ENCODE data around the gene TENM4.

- TF ChIP-seq TARDBP (IDR thresholded peaks at IDR 0.05) = no peak
- TF ChIP-seq HDGF (IDR thresholded peaks at IDR 0.05; ENCODE audit: borderline replicate concordance) = no peak
- TF ChIP-seq LEF1 (IDR thresholded peaks at IDR 0.05; ENCODE audit: borderline replicate concordance) = no peak
- no peak for TF ChIP-seq ZNF384 (IDR thresholded peaks at IDR 0.05)
Observed at GRCh38 chr11:79348976-79349682, 91.7 kb downstream of the TENM4 start.

Measured in HEK293T (cell line).